Measurements from ENCODE around the gene CDR2.

Gene CDR2

DNA sequence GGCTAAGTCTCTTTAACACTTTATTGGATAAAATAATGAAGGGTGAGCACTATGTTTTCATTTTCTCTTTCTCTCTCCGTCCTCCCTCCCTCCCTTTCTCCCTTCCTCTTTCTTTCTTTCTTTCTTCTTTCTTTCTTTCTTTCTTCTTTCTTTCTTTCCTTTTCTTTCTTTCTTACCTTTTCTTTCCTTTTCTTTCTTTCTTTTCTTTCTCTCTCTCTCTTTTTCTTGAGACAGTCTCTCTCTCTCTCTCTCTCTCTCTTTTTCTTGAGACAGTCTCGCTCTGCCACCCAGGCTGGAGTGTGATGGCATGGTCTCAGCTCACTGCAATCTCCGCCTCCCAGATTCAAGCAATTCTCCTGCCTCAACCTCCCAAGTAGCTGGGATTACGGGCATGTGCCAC, 21.5 kb upstream of the CDR2 start:
- DNase-seq (ENCODE audit: low read depth) = no peak
- H3K4me3 ChIP-seq (ENCODE audit: low read length) = no peak overlapping the region
- TF ChIP-seq, protein P1, sequence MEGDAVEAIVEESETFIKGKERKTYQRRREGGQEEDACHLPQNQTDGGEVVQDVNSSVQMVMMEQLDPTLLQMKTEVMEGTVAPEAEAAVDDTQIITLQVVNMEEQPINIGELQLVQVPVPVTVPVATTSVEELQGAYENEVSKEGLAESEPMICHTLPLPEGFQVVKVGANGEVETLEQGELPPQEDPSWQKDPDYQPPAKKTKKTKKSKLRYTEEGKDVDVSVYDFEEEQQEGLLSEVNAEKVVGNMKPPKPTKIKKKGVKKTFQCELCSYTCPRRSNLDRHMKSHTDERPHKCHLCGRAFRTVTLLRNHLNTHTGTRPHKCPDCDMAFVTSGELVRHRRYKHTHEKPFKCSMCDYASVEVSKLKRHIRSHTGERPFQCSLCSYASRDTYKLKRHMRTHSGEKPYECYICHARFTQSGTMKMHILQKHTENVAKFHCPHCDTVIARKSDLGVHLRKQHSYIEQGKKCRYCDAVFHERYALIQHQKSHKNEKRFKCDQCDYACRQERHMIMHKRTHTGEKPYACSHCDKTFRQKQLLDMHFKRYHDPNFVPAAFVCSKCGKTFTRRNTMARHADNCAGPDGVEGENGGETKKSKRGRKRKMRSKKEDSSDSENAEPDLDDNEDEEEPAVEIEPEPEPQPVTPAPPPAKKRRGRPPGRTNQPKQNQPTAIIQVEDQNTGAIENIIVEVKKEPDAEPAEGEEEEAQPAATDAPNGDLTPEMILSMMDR (conservative IDR thresholded peaks at IDR 0.05; ENCODE audit: low read depth, low read length) = no peak

DNA sequence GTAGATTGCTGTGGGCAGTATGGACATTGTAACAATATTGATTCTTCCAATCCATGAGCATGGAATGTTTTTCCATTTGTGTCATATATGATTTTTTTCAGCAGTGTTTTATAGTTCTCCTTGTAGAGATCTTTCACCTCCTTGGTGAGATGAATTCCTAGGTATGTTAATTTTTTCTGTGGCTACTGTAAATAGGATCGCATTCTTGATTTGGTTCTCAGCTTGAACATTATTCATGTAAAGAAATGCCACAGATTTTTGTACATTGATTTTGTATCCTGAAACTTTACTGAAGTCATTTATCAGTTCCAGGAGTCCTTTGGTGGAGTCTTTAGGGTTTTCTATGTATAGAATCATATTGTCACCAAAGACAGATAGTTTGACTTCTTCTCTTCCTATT, 19.7 kb upstream of the CDR2 start:
- DNase-seq (ENCODE audit: low read depth) = no peak
- TF ChIP-seq, protein P1 (conservative IDR thresholded peaks at IDR 0.05; ENCODE audit: low read depth, low read length) = no peak
- no peak overlapping the region for H3K4me3 ChIP-seq (ENCODE audit: low read length)

DNA sequence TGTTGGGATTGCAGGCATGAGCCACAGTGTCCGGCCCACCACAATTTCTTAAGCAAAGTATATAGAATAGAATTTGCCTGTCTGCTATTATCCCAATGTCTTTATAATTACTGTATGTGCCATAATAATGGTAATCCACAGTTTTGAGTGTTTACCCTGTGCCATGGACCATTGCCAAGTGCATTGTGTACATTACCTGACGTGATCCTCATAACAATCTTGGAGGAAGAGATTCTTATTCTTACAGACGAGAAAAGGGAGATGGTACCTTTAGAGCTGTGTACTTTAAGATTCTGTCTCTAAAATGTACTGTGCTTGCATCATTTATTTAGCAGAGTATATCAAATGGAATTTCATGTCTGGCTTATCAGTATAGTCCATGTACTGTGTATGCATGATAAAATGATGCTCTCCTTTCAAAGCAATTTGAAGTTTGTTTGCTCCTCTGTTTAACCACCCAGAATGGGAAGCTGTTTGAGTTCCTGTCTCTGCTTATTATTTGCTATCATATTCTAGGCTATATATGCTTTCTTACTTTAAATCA, 13.8 kb upstream of the CDR2 start:
- TF ChIP-seq, protein P1 (conservative IDR thresholded peaks at IDR 0.05; ENCODE audit: low read depth, low read length) = no peak
- no peak overlapping the region for H3K4me3 ChIP-seq (ENCODE audit: low read length)
- no peak for DNase-seq (ENCODE audit: low read depth)

DNA sequence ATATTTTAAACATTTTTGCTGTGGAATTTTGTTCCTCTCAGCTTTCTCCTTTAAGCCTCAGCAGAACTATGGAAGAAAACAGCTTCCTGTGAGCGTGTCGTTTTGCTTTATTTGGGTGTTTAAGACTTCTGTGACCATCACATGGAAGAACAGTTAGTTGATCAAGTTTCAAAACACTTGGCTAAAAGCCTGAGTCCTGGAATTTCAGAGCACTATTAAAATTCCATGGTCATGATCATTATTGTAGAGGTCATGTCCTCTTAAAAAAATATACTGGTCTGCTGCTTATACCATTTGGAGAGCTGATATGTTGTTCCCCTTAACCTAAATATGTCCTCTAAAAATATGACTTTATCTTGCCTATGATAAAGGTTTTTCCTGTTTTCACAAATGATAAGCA, 12.6 kb upstream of the CDR2 start:
- H3K4me3 ChIP-seq (ENCODE audit: low read length) = no peak overlapping the region
- TF ChIP-seq, protein P1 (conservative IDR thresholded peaks at IDR 0.05; ENCODE audit: low read depth, low read length) = no peak
- DNase-seq (ENCODE audit: low read depth) = peak; percentile 95

DNA sequence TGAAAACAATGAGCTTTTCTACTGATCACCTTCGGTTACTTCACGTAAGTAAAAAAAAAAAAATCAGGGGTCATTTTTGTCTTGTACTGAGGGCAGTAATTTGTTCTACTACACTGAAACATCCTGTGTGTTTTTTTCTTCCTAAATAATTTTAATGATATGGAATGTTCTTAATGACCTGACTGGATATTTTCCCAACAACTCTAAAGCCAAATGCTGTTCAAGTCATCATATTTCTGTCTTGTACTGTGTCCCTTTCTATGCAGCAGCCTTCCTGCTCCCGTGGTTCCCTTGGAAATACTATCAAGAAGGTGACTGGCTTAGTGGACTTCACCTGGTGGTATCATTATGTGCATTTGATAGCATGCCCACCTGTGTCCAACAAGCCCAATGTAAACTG, 10.8 kb upstream of the CDR2 start:
- H3K4me3 ChIP-seq (ENCODE audit: low read length) = no peak overlapping the region
- TF ChIP-seq, protein P1 (conservative IDR thresholded peaks at IDR 0.05; ENCODE audit: low read depth, low read length) = no peak
- no peak for DNase-seq (ENCODE audit: low read depth)

DNA sequence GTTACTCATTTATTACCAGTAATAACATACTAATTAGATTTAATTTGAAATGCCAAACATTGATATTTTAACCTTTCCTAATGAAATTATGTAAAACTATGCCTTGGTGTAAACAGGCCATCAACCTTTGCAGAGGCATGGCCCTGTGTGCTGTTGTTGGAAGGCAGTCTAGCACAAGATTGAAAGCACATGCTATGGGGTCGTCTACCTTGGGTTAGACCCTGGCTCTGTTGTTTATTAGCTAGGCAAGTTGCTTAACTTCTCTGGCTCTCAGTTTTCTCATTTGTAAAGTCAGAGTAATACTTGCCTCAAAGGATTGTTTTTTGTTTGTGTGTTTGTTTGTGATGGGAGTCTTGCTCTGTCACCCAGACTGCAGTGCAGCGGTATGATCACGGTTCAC, 9.4 kb upstream of the CDR2 start:
- H3K4me3 ChIP-seq (ENCODE audit: low read length) = no peak overlapping the region
- DNase-seq (ENCODE audit: low read depth) = no peak
- TF ChIP-seq, protein P1 (conservative IDR thresholded peaks at IDR 0.05; ENCODE audit: low read depth, low read length) = no peak

DNA sequence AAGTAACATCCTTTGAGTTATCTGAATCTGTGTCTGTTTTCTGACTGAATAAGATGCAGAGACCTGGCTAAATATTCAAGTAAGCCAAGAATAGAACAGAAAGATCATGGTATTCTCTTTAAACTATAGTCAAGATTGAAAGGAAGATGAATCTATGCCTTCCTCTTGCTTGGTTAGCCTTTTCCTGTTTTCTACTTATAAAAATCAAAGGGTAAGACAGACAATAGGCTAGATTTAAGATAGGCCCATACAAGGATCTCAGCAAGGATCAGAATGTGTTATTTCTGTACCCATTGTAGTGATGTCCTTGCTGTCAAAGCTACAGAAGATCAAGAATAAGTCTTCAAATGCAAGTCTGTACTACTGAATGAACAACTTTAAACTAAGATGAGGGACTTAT, 7.0 kb upstream of the CDR2 start:
- no peak overlapping the region for H3K4me3 ChIP-seq (ENCODE audit: low read length)
- TF ChIP-seq, protein P1 (conservative IDR thresholded peaks at IDR 0.05; ENCODE audit: low read depth, low read length) = no peak
- DNase-seq (ENCODE audit: low read depth) = no peak

All from retinal pigment epithelial cell (primary cell).